Neural cell (in vitro differentiated cells): ENCODE measurements around the gene RBM42.

Experiments
- CTCF ChIP-seq: fragments of 450-650 bp; IDR thresholded peaks from 2 replicates; pipeline ENCODE4 v1.5.1; 2014; ENCODE audit warnings: antibody characterized with exemption, mild to moderate bottlenecking, moderate library complexity; ENCODE audit not compliant: poor library complexity, severe bottlenecking
- EP300 ChIP-seq: fragments of 450-650 bp; conservative IDR thresholded peaks from 2 replicates; pipeline ENCODE4 v1.6.1; 2014; ENCODE audit warnings: antibody characterized with exemption, mild to moderate bottlenecking, moderate library complexity; ENCODE audit not compliant: poor library complexity, severe bottlenecking
- EZH2 ChIP-seq: fragments of 200-600, 300-800 bp; shearing (Covaris generic), sonication (generic); IDR thresholded peaks from 2 replicates; pipeline ENCODE4 v1.6.1; 2014; ENCODE audit warnings: antibody characterized with exemption, low read length, borderline replicate concordance, mild to moderate bottlenecking; ENCODE audit not compliant: insufficient read depth, poor library complexity, severe bottlenecking
- POLR2AphosphoS5 ChIP-seq: IDR thresholded peaks from 2 replicates; pipeline ENCODE4 v1.6.1; 2012
- RAD21 ChIP-seq: fragments of 450-650 bp; conservative IDR thresholded peaks from 2 replicates; pipeline ENCODE4 v1.6.1; 2014; ENCODE audit warnings: antibody characterized with exemption, mild to moderate bottlenecking, moderate library complexity
- REST ChIP-seq: IDR thresholded peaks from 2 replicates; pipeline ENCODE4 v1.6.1; 2012; ENCODE audit warnings: borderline replicate concordance
- TAF1 ChIP-seq: IDR thresholded peaks from 2 replicates; pipeline ENCODE4 v1.6.1; 2012; ENCODE audit warnings: low read depth

- TF ChIP-seq REST (no peak), CTCF (peak; percentile 33), POLR2AphosphoS5 (peak; percentile 88), RAD21 (peak; percentile 35), TAF1 (no peak), EP300 (peak; percentile 65), EZH2 (no peak)
Measured at GRCh38 chr19:35628565-35629331, at the start of gene RBM42.
